H1 (cell line): ENCODE results near the gene TEX2. TPM values are rescaled to one million over a fixed set of nuclear protein-coding genes. Genes with fewer than 3 reads are reported as not detected.

Source experiments
- CTCF ChIA-PET: fragments of 300-600 bp; sonication (Branson Sonifier 250); formaldehyde crosslinking; loops from one replicate; lab custom pipeline; 2021; ENCODE audit not compliant: partially characterized antibody; lab: Charles Lee
- POLR2A ChIA-PET: fragments of 300-600 bp; sonication (Branson Sonifier 250); formaldehyde crosslinking; loops from one replicate; lab custom pipeline; 2021; ENCODE audit warnings: inconsistent platforms; ENCODE audit not compliant: partially characterized antibody; lab: Charles Lee
- DNase-seq, 2 experiments: peaks; one replicate each; pipeline versions ENCODE4 v3.0.0 to v3.0.0-alpha.2; 2010 to 2022; ENCODE audit warnings: low spot score in 2 of 2, low read depth in 1 of 2, mixed read lengths in 1 of 2
- FAIRE-seq: peaks from 2 replicates; lab custom pipeline; 2011; peaks lifted over from hg19 to GRCh38; lab: Jason Lieb, UNC
- H2AFZ ChIP-seq: 2 replicates; pipeline ENCODE4 v1.8.1; 2012; ENCODE audit warnings: low read length, inconsistent platforms
- H2AK5ac ChIP-seq: 2 replicates; pipeline ENCODE4 v1.6.1; 2013; ENCODE audit warnings: low read depth, low read length
- H2BK120ac ChIP-seq: replicated peaks from 2 replicates; pipeline ENCODE3; 2013; ENCODE audit warnings: low read depth, low read length, inconsistent platforms
- H2BK12ac ChIP-seq: 2 replicates; pipeline ENCODE4 v1.6.1; 2013; ENCODE audit warnings: low read depth, low read length
- H2BK15ac ChIP-seq: 2 replicates; pipeline ENCODE4 v1.6.1; 2013; ENCODE audit warnings: low read length
- H2BK20ac ChIP-seq: 2 replicates; pipeline ENCODE4 v1.6.1; 2013; ENCODE audit warnings: low read length
- H2BK5ac ChIP-seq: 2 replicates; pipeline ENCODE4 v1.6.1; 2013; ENCODE audit warnings: low read depth, low read length
- H3K14ac ChIP-seq: 2 replicates; pipeline ENCODE4 v1.6.1; 2013; ENCODE audit warnings: inconsistent platforms; ENCODE audit not compliant: insufficient read length
- H3K18ac ChIP-seq: 2 replicates; pipeline ENCODE4 v1.6.1; 2013; ENCODE audit warnings: low read length; ENCODE audit errors: extremely low read depth
- H3K23ac ChIP-seq: 2 replicates; pipeline ENCODE4 v1.6.1; 2013; ENCODE audit warnings: inconsistent platforms; ENCODE audit not compliant: insufficient read length
- H3K23me2 ChIP-seq: 2 replicates; pipeline ENCODE4 v1.6.1; 2013; ENCODE audit warnings: low read depth, low read length
- H3K27ac ChIP-seq: 2 replicates; pipeline ENCODE4 v1.6.1; 2011; ENCODE audit warnings: low read depth, low read length, inconsistent platforms
- H3K27me3 ChIP-seq, 4 experiments: replicated peaks in 1 of 4; 1 replicate in 1 of 4; 2 replicates in 3 of 4; pipeline versions ENCODE4 v1.6.1 to v1.8.1; 2011 to 2013; ENCODE audit warnings: low read length in 3 of 4, mild to moderate bottlenecking in 3 of 4, inconsistent platforms in 2 of 4, mixed read lengths in 2 of 4, moderate library complexity in 1 of 4; ENCODE audit not compliant: control insufficient read depth in 3 of 4, insufficient read depth in 3 of 4; ENCODE audit errors: extremely low read depth in 1 of 4
- H3K36me3 ChIP-seq, 4 experiments: 2 replicates each; pipeline versions ENCODE4 v1.6.1 to v1.8.1; 2011 to 2013; ENCODE audit warnings: mild to moderate bottlenecking in 4 of 4, low read length in 3 of 4, moderate library complexity in 2 of 4, control low read depth in 1 of 4, inconsistent platforms in 1 of 4; ENCODE audit not compliant: insufficient read depth in 4 of 4, control insufficient read depth in 2 of 4
- H3K4ac ChIP-seq: replicated peaks from 2 replicates; pipeline ENCODE3; 2013; ENCODE audit warnings: low read length, low read depth, mixed read lengths, inconsistent platforms; ENCODE audit not compliant: insufficient read length
- H3K4me1 ChIP-seq, 4 experiments: replicated peaks in 1 of 4; 1 replicate in 1 of 4; 2 replicates in 3 of 4; pipeline versions ENCODE4 v1.6.1 to v1.8.1; 2011 to 2013; ENCODE audit warnings: low read length in 3 of 4, inconsistent platforms in 2 of 4, mixed read lengths in 1 of 4; ENCODE audit not compliant: insufficient read depth in 4 of 4, control insufficient read depth in 3 of 4
- H3K4me2 ChIP-seq, 2 experiments: 2 replicates each; pipeline versions ENCODE4 v1.6.1 to v1.8.1; 2011 to 2013; ENCODE audit warnings: low read depth in 2 of 2, low read length in 2 of 2, control low read depth in 1 of 2, inconsistent platforms in 1 of 2, mild to moderate bottlenecking in 1 of 2; ENCODE audit not compliant: insufficient read depth in 1 of 2
- H3K4me3 ChIP-seq, 4 experiments: fragments of 200-600, 300-600 bp in 1 of 4; sonication (generic), shearing (Covaris generic), sonication (Bioruptor Twin) in 1 of 4; 2 replicates each; pipeline versions ENCODE4 v1.5.1 to v1.8.1; 2011 to 2016; ENCODE audit warnings: low read length in 4 of 4, low read depth in 3 of 4, control low read depth in 2 of 4, inconsistent platforms in 2 of 4, mild to moderate bottlenecking in 2 of 4, mixed read lengths in 1 of 4, moderate library complexity in 1 of 4; ENCODE audit not compliant: insufficient read depth in 2 of 4; ENCODE audit errors: extremely low read depth in 1 of 4
- H3K56ac ChIP-seq: replicated peaks from 2 replicates; pipeline ENCODE3; 2013; ENCODE audit warnings: low read depth, mild to moderate bottlenecking, mixed read lengths, low read length, inconsistent platforms; ENCODE audit not compliant: insufficient read length
- H3K79me1 ChIP-seq: 2 replicates; pipeline ENCODE4 v1.6.1; 2013; ENCODE audit warnings: low read depth, low read length, control low read depth
- H3K79me2 ChIP-seq, 2 experiments: 2 replicates each; pipeline versions ENCODE4 v1.6.1 to v1.8.1; 2012 to 2013; ENCODE audit warnings: low read length in 2 of 2, mild to moderate bottlenecking in 2 of 2, inconsistent platforms in 1 of 2; ENCODE audit not compliant: insufficient read depth in 2 of 2, control insufficient read depth in 1 of 2
- H3K9ac ChIP-seq, 4 experiments: replicated peaks in 1 of 4; 1 replicate in 1 of 4; 2 replicates in 3 of 4; pipeline versions ENCODE4 v1.6.1 to v1.8.1; 2011 to 2013; ENCODE audit warnings: low read depth in 3 of 4, low read length in 3 of 4, control low read depth in 2 of 4, mild to moderate bottlenecking in 2 of 4, moderate library complexity in 2 of 4, inconsistent platforms in 1 of 4; ENCODE audit errors: extremely low read depth in 1 of 4
- H3K9me3 ChIP-seq, 2 experiments: 2 replicates each; pipeline versions ENCODE4 v1.6.1 to v1.8.1; 2012 to 2013; ENCODE audit warnings: mild to moderate bottlenecking in 2 of 2, moderate library complexity in 2 of 2, control low read depth in 1 of 2, inconsistent platforms in 1 of 2, low read depth in 1 of 2, low read length in 1 of 2, mixed read lengths in 1 of 2; ENCODE audit not compliant: insufficient read depth in 2 of 2
- H4K20me1 ChIP-seq, 2 experiments: replicated peaks in 1 of 2; 2 replicates each; pipeline versions ENCODE3 to v1.8.1; 2011 to 2013; ENCODE audit warnings: inconsistent platforms in 2 of 2, low read length in 2 of 2, mild to moderate bottlenecking in 1 of 2; ENCODE audit not compliant: insufficient read depth in 2 of 2, control insufficient read depth in 1 of 2
- H4K5ac ChIP-seq: 2 replicates; pipeline ENCODE4 v1.6.1; 2013; ENCODE audit warnings: low read length, low read depth, mixed read lengths, inconsistent platforms; ENCODE audit not compliant: insufficient read length
- H4K8ac ChIP-seq: 2 replicates; pipeline ENCODE4 v1.8.0; 2013; ENCODE audit warnings: mild to moderate bottlenecking, moderate library complexity, low read length, inconsistent platforms; ENCODE audit not compliant: insufficient read depth; ENCODE audit errors: extremely low read depth
- H4K91ac ChIP-seq: replicated peaks from 2 replicates; pipeline ENCODE3; 2013; ENCODE audit warnings: low read length, mixed read lengths, inconsistent platforms; ENCODE audit not compliant: insufficient read length
- CHD1 ChIP-seq: IDR thresholded peaks from 2 replicates; pipeline ENCODE4 v1.6.1; 2012; ENCODE audit warnings: low read depth, low read length, improper control_type of control experiment
- CTBP2 ChIP-seq: IDR thresholded peaks from 2 replicates; pipeline ENCODE4 v1.7.0; 2011; ENCODE audit warnings: borderline replicate concordance, mild to moderate bottlenecking, moderate library complexity, mixed read lengths, low read length; ENCODE audit not compliant: insufficient read depth, insufficient read length
- HDAC6 ChIP-seq: IDR thresholded peaks from one replicate; pipeline ENCODE4 v1.7.1; 2012; ENCODE audit warnings: low read depth, mild to moderate bottlenecking, inconsistent platforms, low read length, moderate library complexity
- KDM1A ChIP-seq: fragments of 200-600, 300-600 bp; sonication (generic); IDR thresholded peaks from 2 replicates; pipeline ENCODE4 v1.7.1; 2016; ENCODE audit warnings: mild to moderate bottlenecking, low read length, borderline replicate concordance
- KDM4A ChIP-seq: IDR thresholded peaks from one replicate; pipeline ENCODE4 v1.7.1; 2012; ENCODE audit warnings: low read depth, mild to moderate bottlenecking, moderate library complexity, low read length, inconsistent platforms; ENCODE audit not compliant: severe bottlenecking
- SAP30 ChIP-seq: fragments of 300-600 bp; sonication (generic); IDR thresholded peaks from 2 replicates; pipeline ENCODE4 v1.7.1; 2012; ENCODE audit warnings: low read length, moderate library complexity, mild to moderate bottlenecking, inconsistent platforms; ENCODE audit not compliant: insufficient read depth, insufficient replicate concordance
- SIN3A ChIP-seq, 2 experiments: IDR thresholded peaks in 1 of 2; conservative IDR thresholded peaks in 1 of 2; 2 replicates each; pipeline ENCODE4 v1.6.1; 2011 to 2012; ENCODE audit warnings: low read length in 2 of 2, improper control_type of control experiment in 1 of 2, low read depth in 1 of 2, mild to moderate bottlenecking in 1 of 2
- SRF ChIP-seq: IDR thresholded peaks from 2 replicates; pipeline ENCODE4 v1.6.1; 2011; ENCODE audit warnings: mild to moderate bottlenecking, low read depth, low read length, moderate library complexity
- TAF1 ChIP-seq: IDR thresholded peaks from 2 replicates; pipeline ENCODE4 v1.6.1; 2011; ENCODE audit warnings: mild to moderate bottlenecking, low read depth, low read length
- WGBS, 2 experiments: shearing (Covaris generic) in 1 of 2; methylation state at CpG; one replicate each; pipeline versions ENCODE4 v1.1.6 to v1.1.7; 2013 to 2015; ENCODE audit warnings: low lambda C conversion rate in 2 of 2, mixed read lengths in 2 of 2, inconsistent platforms in 1 of 2, low coverage in 1 of 2, missing lambda C conversion rate in 1 of 2; ENCODE audit not compliant: insufficient replicate concordance in 2 of 2, insufficient coverage in 1 of 2, insufficient read length in 1 of 2; ENCODE audit errors: extremely low coverage in 1 of 2, missing lambda C conversion rate in 1 of 2; 5-methylcytosine and 5-hydroxymethylcytosine counted together
- polyA plus RNA-seq, 7 experiments: library from polyadenylated mRNA; depleted of rRNA in 3 of 7; stranded (reverse) in 5 of 7; unstranded in 2 of 7; fragments of >200 nt in 5 of 7; fragments of 200-250 nt in 2 of 7; gene quantifications; 1 replicate in 5 of 7; 2 replicates in 1 of 7; 4 replicates in 1 of 7; pipeline versions ENCODE4 v1.2.1 to v1.2.3, GENCODE V29; 2011 to 2013; ENCODE audit warnings: missing spikeins in 2 of 7, mixed read lengths in 2 of 7
- total RNA-seq: library from RNA; stranded (reverse); fragmentation: NEBNext Ultra II Directional; extraction: Animal tissue kit (Norgen Biotek cat#: 25700); gene quantifications from 2 replicates; pipeline ENCODE4 v1.2.1, GENCODE V29; 2021
- TF ChIP-seq, protein P1 (sequence below): IDR thresholded peaks from 2 replicates; pipeline ENCODE4 v1.6.1; 2011; ENCODE audit warnings: low read depth, mild to moderate bottlenecking, low read length; ENCODE audit not compliant: insufficient read depth

The TEX2 gene
- total and polyA plus RNA-seq, 2 of the 8 experiments (the other 6 are each of a cell fraction or from before 2014, with no cell fraction given) = 6.1 to 15.6 TPM

- Histone ChIP-seq H3K36me3 (no peaks in the 10 kb centered on the region), H2BK20ac (no peak overlapping the region), H2AFZ (no peak overlapping the region), H3K4ac (no peak overlapping the region), H3K4me2 (no peak overlapping the region), H3K79me2 (no peaks in the 10 kb centered on the region), H3K9me3 (no peaks in the 10 kb centered on the region), H3K23ac (no peak overlapping the region), H2BK5ac (no peak overlapping the region), H3K27ac (no peak overlapping the region), H3K4me1 (no peaks in the 10 kb centered on the region), H2BK12ac (no peak overlapping the region), H3K14ac (no peak overlapping the region), H2BK15ac (no peak overlapping the region), H4K91ac (no peak overlapping the region), H3K27me3 (no peaks in the 10 kb centered on the region), H4K8ac (no peak overlapping the region), H3K79me1 (no peaks in the 10 kb centered on the region), H4K20me1 (no peaks in the 10 kb centered on the region), H3K56ac (no peak overlapping the region), H3K9ac (no peak overlapping the region), H3K4me3 (no peak overlapping the region), H2AK5ac (no peak overlapping the region), H3K23me2 (no peaks in the 10 kb centered on the region; the same call in 1 of the 2 replicates), H2BK120ac (no peak overlapping the region), H4K5ac (no peak overlapping the region), H3K18ac (no peak overlapping the region)
- FAIRE-seq = no peak
- no peak for DNase-seq
- WGBS, 2 experiments = 92% methylated on average over 3 of the region's 3 CpGs; no CpG with 5 or more reads in 1 of the 2 experiments
- ChIA-PET POLR2A (interaction anchor here (4.1 kb wide), 1 partner anchor 128 kb away, joined by 24 read pairs; no protein-coding TSS in a partner anchor), CTCF (interaction anchor here (0.8 to 1.4 kb wide), 4 partner anchors 8 to 244 kb away, joined by 3 read pairs; no protein-coding TSS in a partner anchor)
- TF ChIP-seq KDM1A (no peak), CTBP2 (no peak), SIN3A (conservative IDR thresholded peaks at IDR 0.05 in 1 of 2, IDR thresholded peaks at IDR 0.05 in 1 of 2; ENCODE audit: low read depth in 1 of 2, low read length in 2 of 2) (no peak), TAF1 (no peak), SRF (no peak), HDAC6 (no peak), KDM4A (no peak), CHD1 (no peak), SAP30 (no peak)
- TF ChIP-seq, protein P1, sequence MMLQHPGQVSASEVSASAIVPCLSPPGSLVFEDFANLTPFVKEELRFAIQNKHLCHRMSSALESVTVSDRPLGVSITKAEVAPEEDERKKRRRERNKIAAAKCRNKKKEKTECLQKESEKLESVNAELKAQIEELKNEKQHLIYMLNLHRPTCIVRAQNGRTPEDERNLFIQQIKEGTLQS = no peak
Measured at GRCh38 chr17:64275016-64275415, 12.0 kb upstream of the TEX2 start.
